Renal cortex interstitium (tissue), 15 donors: ENCODE data around the gene DIAPH2. TPM values are rescaled to one million over a fixed set of nuclear protein-coding genes. Genes with fewer than 3 reads are reported as not detected.

Experiments
- DNase-seq, 11 donors: peaks; one replicate each; pipeline ENCODE4 v3.0.0-alpha.2; 2013; ENCODE audit warnings: low read depth in 9 of 11, low spot score in 4 of 11; ENCODE audit errors: extremely low read depth in 1 of 11
- long read RNA-seq, 16 experiments: transcript quantifications; one replicate each; lab custom pipeline, GENCODE V29; 2026
- polyA plus RNA-seq, 3 donors: library from polyadenylated mRNA; unstranded; fragments of 120-200 nt; gene quantifications; one replicate each; pipeline ENCODE4 v1.2.1, GENCODE V29; 2013; ENCODE audit not compliant: insufficient read length in 3 of 3

The DIAPH2 gene
- 1 to 10 TPM; 7.8 to 8.9 (median 8.7) TPM for polyA plus RNA-seq
- long read RNA-seq, donor 1 = 0 reads
- long read RNA-seq, donor 2 = 0 reads
- long read RNA-seq, donor 3 = 0 reads
- long read RNA-seq, donor 4 = 0 reads
- long read RNA-seq, donor 5 = 0 reads
- long read RNA-seq, donor 6 = 0 reads
- long read RNA-seq, donor 7 = 0 reads
- long read RNA-seq, donor 8 = 0 reads
- long read RNA-seq, donor 9 = 0 reads
- long read RNA-seq, donor 10 = 0 reads
- long read RNA-seq, donor 11 = 0 reads
- long read RNA-seq, donor 12 = 0 reads
- long read RNA-seq, donor 13 = 0 reads
- long read RNA-seq, donor 14 = 0 reads
- long read RNA-seq, donor 15 = 0 reads
- long read RNA-seq, donor 16, full-length matches to known transcripts = 2 of 2 reads
- long read RNA-seq, donor 16, partial matches to known transcripts = 0 of 2 reads
- long read RNA-seq, donor 16, other reads (novel, unspliced or antisense) = 0 of 2 reads

DNA sequence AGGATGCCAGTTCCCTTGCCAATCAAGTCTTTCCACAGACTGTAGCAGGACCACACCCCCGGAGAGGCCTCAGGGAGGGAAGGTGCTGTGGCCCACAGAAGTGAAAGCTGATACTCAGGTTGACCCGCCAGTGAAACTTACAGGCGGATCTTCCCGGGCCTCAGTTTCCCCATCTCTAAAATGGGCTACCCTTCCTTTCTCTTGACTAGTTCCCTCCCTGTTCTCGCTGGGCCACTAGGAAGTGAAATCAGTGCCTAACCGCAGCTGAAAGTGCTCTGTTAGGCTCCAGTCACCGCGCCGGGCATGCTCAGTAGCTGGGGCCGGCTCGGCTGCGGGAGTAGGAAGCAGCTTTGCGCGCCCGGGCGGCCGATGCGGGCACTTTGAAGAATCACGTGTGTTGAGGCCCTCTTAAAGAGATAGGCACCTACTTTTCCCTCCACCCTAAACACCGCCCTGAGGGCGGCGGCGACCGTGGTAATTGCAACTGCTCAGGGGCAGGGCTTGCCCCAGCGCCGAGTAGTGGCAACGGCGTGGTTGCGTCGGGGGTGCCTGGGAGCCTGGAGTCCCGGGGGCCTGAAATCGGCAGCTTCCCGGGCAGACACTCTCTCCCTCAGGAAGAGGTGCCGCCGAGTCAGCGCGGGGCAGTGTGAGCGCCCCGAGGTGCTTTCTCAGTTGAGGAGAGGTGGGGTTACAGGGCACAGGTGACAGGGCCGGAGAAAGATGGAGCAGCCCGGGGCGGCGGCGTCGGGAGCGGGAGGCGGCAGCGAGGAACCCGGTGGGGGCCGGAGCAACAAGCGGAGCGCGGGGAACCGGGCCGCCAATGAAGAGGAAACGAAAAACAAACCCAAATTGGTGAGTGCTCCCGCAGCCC lies at the start of gene DIAPH2:
Gene DIAPH2 (plus strand): TSS at position 504 of the 871 bp plus-strand sequence.
- DNase-seq = peak in 7 of 11 donors; percentile 28 to 44 (median 38)

DNA sequence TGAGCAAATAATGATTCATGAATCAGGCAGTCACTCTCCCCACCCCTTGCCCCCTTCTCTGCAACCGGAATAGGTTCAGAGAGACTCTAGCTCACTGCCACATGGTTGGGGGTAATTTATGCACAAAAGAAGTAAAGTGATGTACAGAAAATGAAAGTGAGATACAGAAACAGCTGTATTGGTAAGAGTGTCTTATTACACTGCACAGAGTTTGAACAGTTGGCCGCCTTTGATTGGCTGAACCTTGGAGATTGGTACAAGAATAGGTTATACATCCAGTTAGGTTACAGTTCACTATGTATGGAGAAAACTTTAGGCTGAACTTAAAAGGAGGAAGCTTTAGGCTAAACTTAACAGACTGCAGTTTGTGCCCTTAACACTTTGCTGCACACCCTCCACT lies 34.6 kb upstream of the DIAPH2 start:
- no peak for DNase-seq

DNA sequence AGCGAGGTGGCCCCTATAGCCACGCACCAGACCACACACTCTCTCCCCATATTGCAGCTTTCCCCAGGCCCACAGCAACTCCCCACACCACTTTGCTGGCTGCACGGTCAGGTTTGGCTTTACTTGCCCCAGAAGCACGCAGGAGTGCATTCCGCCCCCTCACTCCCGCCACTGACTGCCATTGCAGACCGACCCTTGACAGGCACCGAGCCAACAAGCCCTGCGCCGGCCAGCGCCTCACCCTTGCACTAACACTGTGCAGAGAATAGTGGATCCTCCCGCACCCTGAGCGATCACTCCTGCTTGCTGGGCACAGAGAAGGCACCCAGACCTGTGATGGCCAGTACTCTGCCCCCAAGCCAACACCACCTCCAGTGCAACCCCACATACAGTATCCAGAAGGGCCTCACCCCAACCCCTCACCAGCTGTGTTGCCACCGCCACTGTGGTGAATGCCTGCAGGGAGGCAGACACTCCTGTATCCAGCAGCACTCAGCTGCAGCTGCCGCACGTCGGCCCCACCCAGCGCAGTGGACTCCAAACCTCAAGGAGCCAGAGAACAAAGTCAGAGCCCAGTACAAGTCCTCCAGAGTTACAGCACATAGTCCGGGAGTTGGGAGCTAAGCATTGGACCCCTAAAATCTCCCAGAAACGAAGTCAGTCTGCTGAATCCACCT lies 28.6 kb upstream of the DIAPH2 start:
- DNase-seq = no peak

DNA sequence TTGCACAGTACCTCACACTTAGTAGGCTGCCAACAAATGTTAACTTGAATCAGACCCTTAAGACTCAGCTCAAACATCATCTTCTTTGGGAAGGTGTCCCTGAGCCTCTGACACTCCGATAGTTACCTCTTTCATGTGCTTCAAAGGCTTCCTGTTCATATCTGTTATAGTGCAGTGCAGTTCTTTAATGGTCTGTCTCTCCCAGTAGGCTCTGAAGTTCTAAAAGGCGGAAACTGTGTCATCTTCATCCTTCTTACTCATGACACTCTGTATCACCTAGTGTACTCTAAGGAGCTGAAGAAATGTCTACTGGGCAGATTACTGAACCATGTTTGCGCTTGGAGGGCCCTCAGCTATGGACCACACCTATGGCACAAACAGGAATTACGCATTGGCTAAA lies 2.1 kb upstream of the DIAPH2 start:
- no peak for DNase-seq

DNA sequence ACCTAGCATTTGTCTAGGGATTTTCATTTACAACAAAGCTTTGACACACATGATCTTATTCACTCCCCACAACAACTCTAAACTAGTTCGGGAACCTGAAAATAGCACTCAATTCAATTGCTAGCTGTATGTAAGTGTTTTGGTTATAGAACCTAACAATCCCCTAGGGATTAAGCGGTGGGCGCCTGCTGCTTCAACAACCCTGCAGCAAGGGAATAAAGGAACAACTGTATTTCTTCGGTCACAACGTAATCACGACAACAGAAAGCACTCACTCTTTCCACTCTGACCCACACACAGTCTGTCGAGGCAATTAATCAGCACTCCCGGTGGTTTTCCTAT lies 674 bp upstream of the DIAPH2 start:
- DNase-seq = no peak

DNA sequence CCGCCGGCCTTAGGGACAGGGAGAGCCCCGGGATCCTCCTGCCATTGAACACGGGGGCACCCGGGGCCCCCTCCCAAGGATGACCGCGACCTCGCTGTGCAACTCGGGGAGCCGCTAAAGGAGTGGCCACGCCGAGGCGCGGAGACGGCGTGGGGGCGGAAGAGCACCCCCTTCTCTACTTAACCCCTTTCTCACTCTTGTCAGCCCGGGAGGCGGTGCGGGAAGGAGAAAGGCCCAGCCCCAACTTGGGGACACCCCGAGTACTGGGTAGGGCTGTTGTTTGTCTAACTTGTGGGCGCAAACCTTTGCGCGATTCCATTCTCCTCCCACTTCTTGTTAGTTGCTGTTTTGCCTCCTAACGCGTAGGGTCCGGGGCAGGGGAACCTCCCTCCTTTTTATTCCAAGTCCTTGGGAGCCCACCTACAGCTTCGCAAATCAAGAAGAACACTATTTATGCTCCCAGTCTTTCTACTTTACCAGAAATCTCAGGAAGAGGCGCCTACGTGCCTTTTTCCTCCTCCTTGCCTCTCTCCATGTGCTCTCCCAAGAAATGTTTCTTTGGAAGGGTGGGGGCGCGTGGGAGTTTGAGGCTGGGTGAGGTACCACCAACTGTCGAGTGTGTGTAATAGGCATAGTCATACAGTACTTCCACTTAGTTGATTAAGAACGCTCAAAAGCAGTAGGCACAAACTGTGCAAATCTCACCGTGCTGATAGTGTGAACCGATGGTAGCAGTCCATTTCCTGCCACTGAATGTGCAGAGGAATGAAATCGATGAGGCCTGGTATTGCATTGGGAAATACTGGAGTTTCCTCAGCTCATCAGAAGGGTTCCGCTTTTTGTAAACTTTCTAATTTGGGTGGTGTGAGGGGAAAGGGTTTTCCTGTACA lies 813 bp downstream of the DIAPH2 start:
- peak in 6 of 11 donors; percentile 10 to 19 (median 17) for DNase-seq

DNA sequence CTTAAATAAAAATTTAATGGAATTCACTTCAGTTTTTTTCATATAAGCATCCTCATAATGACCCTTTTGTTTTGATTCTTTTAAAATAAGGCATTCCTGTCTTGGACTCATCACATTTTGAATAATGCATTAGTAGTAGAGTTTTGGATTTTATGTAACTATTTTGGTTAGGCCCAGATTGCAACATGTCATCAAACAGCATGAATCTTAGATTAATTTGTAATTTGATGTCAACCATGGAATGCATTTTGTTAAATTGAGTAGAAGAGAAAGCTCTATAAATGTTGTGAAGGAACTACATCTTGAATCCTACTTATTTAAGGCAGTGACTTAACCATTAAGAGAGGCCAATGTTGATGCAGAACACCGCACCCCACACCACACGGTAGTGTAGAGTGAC lies 3.1 kb downstream of the DIAPH2 start:
- DNase-seq = no peak

DNA sequence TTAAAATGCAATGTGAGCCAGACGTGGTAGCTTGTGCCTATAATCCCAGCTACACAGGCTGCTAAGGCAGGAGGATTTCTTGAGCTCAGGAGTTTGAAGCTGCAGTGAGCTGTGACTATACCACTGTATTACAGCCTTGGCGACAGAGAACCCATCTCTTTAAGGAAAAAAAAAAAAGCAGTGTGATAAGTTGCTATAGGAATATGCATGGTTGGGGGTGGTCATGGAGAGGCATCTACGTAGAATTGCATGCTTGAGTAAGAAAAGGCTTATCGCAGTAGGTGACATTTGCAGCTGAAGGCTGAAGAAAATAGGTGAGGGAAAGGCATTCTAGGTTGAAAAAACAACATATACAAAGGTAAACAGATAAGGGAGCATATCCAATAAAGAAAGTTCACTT lies 4.1 kb downstream of the DIAPH2 start:
- DNase-seq = no peak

DNA sequence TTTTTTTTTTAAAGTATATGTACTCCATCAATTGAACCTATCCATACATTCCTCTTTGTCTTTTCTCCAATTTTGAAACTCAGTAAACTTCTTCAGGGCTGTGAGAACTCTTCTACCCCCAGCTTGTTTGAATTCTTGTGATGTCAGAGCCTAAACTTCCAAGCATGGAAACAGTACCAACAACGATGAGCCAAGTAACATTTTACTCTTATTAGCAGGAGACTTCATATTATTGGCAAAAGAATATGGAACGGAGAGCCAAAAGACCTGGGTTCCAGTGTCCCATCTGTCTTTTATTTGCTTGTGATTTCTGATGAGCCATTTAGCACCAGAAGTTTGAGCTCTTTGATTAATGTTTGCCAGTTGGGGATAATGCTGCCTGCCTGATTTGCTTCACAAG lies 5.3 kb downstream of the DIAPH2 start:
- DNase-seq = no peak

DNA sequence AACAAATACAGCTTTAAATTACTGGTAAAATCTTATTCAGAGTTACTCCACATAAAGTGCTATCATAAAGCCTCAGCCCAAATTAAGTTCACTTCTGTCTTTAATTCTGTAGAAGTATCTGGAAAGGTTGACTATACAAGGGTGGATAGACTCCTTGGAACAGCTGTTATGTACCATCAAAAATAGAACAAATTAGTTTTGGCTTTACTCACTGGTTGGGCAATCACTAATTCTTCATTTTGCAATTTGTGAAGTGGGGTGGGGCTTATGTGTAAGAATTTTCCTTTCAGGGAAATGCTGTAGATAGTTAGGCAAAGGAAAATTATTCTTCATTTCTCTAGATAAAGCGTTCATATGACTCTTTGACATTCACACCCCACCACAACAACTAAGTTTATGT lies 7.8 kb downstream of the DIAPH2 start:
- no peak for DNase-seq

DNA sequence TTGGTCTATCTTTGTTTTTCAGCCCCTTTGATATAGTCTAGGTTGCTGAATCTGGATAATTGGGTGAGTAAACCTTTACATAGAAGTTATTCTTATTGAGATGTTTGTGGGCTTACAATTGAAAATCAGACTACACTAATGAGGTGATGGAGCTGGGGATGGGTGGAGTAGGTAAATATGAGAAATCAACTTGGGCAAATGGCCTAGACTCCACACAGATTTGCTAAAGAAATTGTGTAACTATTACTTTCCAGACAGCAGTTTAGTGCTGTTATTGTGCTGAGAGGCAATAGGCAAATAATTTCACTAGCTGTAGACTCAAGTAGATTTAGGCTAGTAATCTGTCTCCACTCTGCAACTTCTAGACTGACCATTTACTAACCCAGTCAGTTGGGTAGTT lies 8.2 kb downstream of the DIAPH2 start:
- no peak for DNase-seq

DNA sequence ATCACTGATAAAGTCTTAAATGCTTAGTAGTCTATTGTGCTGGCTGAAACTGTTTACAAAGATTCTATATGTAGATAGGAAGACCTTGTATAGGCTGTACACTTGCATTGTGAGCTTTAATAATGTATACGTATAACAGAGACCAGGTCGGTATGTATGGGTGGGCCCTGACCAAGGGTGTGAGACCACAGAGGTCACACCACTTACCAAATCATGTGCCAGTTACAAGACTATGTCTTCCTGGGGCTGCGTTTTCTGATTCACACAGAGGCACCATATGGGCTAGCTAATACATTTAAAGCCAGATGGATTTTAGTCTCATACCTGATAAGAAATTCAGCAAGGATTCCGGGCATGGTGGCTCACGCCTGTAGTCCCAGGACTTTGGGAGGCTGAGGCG lies 8.8 kb downstream of the DIAPH2 start:
- DNase-seq = no peak

DNA sequence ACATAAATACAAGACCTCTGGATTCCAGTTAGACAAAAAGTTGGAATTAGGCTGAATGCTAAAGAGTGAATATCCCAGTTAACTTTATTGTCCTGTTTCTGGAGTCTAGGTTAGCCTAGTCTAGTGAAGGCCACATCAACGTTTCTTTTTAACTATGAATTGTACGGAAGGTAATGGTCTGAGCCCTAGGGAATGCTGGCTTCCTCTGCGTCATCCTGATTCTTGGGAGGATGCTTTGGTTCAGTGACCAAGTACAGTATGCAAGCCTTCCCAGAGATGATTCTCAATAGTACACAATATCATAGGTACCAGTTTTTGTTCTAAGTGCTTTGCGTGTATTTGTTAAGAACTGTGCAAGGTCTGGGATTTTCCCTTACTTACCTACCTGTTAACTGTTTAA lies 11.8 kb downstream of the DIAPH2 start:
- DNase-seq = no peak

DNA sequence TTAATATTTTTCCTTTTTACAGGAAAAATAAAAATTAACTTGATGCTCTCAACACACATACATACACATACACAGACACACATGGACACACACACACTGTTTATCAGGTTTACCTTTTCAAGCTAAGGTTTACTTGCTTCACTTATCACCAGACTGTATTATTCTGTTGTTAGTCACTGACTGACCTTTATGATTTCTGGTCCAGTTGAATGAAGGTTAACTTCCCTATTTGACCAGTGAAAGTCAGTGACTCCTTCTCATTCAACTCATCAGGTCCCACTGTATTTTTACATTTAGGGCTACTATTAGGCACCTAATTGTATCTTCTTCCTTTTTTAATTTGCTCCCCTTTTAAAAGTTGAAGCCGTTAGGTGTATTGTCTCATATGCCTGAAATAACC lies 16.0 kb downstream of the DIAPH2 start:
- DNase-seq = no peak

DNA sequence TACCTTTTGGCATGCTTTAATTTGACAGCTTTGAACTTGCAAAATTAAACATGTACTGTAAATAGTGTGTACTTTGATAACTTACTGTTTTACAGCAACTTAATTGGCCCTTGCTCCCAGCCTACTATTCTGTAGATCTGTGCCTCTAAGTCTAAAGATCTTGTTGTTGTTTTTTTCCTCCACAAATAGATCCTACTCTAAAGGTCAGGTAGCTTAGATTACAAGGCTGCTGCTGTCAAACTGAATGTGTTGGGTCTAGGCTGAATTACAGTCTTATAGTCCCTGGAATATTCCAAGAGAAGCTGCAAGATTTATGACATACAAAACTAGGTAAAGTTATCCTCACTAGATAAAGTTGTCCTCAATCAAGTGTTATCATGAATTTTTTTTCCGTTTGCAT lies 18.7 kb downstream of the DIAPH2 start:
- DNase-seq = no peak

DNA sequence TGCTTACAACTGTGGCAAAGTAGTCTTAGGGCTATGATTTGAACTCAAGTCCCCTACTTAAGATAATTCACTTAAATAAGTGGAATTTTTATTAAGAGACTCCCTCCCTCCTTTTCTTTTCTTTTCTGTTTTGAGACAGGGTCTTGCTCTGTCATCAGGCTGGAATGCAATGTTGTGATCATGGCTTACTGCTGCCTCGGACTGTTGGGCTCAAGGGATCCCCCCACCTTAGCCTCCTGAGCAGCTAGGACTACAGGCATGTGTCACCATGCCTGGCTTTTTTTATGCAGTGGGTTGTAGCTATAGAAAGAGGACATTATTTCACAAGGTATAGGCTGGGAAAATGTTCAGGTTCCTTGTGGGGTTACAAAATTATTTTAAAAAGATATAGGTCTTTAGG lies 19.2 kb downstream of the DIAPH2 start:
- no peak for DNase-seq

DNA sequence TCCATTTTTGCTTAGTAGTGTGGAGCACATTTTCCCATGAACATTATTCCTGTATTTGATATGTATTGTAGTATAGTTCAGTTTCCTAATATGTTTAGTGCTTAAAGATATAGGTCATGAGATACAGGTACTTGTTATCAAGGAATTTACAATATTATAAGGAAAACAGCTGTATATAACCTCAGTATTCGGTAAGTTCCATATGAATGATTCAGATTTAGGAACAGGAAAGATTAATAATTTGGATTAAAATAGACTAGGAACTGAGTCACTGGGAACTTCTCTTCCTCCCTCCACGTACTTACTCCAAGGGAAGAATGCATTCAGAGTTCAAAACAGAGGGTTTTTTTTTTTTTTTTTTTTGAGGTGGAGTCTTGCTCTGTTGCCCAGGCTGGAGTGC lies 20.0 kb downstream of the DIAPH2 start:
- DNase-seq = no peak

DNA sequence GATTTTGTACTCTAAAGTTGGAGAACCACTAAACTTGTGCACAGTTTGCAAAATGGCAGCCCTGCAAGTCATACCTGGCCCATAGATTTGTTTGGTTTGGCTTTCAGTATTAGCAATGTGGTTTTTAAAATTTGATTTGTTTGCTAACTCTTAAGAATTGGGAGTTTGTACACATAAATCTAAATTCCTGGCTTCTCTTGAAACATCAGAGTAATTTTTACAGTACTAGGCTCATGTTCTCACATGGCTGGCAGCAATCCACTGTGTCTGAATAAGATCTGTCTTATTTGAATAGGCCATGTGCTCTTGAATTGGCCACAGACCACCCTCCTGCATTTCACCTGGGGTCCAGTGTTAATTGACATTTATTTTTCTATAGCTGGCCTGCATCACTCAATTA lies 21.3 kb downstream of the DIAPH2 start:
- no peak for DNase-seq

DNA sequence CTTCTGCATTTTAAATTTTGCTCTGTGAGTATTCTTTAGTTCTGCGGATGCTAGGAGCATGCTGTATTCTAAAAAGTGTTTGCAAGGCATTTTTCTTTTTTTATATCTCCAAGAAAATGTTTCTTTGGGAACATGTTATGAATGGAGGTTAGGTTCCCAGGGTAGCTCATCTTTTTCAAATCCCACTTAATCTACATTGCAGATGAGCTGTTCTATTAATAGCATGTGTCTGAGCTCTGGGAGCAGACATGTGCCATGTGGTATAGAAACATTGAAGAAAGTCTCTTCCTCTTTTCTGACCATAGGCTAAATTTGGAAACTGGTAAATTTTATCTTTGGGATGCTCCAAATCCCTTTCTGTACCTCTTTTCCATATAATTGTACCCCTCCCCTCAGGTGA lies 23.2 kb downstream of the DIAPH2 start:
- no peak for DNase-seq
